Choroid plexus epithelial cell (primary cell): ENCODE results near the gene MAPKBP1.

Experiments used
- DNase-seq: peaks from one replicate; pipeline ENCODE4 v3.0.0-alpha.2; 2010; ENCODE audit warnings: low read depth
- H3K4me3 ChIP-seq: 2 replicates; pipeline ENCODE4 v1.5.1; 2011; ENCODE audit warnings: low read depth, mild to moderate bottlenecking, control low read depth, low read length, moderate library complexity
- TF ChIP-seq, protein P1 (sequence below): conservative IDR thresholded peaks from 2 replicates; pipeline ENCODE4 v1.5.1; 2011; ENCODE audit warnings: low read depth, mild to moderate bottlenecking, control low read depth, inconsistent platforms, low read length, moderate library complexity

MAPKBP1 gene

GRCh38 chr15:41854443-41854842 lies 80.2 kb downstream of the MAPKBP1 start:
- H3K4me3 ChIP-seq, result no peak overlapping the region
- no peak for DNase-seq
- TF ChIP-seq, protein P1, sequence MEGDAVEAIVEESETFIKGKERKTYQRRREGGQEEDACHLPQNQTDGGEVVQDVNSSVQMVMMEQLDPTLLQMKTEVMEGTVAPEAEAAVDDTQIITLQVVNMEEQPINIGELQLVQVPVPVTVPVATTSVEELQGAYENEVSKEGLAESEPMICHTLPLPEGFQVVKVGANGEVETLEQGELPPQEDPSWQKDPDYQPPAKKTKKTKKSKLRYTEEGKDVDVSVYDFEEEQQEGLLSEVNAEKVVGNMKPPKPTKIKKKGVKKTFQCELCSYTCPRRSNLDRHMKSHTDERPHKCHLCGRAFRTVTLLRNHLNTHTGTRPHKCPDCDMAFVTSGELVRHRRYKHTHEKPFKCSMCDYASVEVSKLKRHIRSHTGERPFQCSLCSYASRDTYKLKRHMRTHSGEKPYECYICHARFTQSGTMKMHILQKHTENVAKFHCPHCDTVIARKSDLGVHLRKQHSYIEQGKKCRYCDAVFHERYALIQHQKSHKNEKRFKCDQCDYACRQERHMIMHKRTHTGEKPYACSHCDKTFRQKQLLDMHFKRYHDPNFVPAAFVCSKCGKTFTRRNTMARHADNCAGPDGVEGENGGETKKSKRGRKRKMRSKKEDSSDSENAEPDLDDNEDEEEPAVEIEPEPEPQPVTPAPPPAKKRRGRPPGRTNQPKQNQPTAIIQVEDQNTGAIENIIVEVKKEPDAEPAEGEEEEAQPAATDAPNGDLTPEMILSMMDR, result no peak

DNA sequence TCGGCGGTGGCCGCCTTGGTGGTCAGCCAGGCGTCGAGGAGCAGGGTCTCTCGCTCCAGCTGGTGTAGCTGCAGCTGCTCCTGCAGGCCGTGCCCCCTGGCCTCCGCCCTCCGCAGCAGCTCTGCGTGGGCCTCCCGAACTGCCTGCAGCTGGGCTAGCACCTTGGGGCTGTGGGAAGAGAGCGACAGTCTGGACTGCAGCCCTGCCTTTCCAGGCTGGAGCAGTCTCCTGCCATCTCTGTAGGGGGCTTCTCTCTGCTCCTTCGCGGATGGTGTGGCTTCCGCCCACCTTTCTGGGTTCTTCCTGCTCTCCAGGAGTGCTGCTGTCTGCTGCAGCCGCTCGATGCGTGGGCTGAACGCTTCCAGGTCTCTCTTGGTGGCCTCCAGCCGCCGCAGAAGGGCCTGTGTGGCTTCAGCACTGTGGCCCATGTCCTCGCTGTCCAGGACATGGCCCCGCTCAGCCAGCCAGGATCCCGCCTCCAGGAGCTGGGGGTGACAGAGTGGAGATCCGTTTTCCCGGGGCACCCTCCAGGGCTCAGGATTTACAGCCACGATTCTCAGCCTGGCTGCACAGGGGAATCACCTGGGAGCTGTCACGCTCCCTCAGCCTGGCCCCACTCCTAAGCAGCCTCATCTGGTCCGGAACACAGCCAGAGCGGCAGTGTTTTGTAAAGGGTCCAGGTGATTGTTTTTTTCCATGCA lies 81.1 kb downstream of the MAPKBP1 start:
- DNase-seq, result no peak
- TF ChIP-seq, protein P1, result no peak
- H3K4me3 ChIP-seq, result no peak overlapping the region

DNA sequence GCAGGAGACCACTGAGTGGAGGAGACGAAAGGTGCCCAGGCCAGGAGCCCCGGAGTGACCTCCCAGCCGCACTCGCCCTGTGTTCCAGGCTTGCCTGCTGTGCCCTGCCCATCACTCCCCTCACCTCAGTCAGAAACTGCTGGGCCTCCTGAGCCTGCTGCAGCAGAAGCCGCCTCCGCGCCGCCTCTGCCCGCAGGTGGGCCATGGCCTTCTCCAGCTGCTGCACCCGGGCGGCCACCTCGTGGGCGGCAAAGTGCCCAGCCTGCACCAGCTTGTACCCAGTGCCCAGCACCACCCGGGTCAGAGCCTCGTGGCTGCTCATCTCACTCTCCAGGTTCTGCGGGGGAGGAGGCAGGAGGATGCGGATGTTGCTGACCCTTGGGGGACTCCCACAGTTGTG lies 82.0 kb downstream of the MAPKBP1 start:
- TF ChIP-seq, protein P1, result no peak
- DNase-seq, result no peak
- H3K4me3 ChIP-seq, result no peak overlapping the region

DNA sequence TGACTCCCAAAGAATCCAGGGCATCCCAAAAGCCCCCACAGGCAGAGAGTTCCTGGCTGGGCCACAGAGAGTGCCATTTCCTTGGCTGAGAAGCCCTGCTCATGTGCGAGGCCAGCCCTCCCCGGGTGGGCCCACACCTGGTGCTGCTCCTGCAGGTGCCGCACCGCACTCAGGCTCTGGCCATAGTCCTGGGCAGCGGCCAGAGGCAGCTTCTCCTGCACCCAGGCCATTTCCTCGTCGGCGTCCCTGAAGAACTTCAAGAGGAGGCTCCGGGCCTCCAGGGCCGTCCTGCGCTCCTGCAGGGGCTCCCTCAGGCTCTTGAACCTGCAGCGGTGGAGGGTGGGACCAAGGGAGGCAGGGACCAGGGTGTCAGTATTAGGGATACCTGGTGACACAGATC lies 82.4 kb downstream of the MAPKBP1 start:
- TF ChIP-seq, protein P1, result no peak
- no peak overlapping the region for H3K4me3 ChIP-seq
- DNase-seq, result no peak

DNA sequence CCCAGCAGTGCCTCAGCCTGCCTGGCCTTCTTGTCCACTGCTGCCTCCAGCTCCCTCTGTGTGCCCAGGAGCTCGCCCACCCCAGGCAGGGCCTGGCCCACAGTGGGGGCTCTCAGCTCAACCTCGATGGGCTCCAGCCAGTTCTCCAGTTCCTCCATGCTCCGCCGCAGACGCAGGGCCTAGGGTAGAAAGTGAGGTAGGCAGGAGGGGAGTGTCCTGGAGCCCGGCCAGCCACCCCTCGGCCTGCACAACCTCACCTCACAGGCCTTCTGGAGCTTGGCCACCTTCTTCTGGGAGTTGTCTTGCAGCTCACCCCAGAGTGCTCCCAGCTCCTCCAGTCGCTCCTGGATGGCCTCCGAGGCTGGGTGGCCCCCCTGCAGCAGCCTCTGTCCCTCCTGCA lies 83.0 kb downstream of the MAPKBP1 start:
- no peak overlapping the region for H3K4me3 ChIP-seq
- TF ChIP-seq, protein P1, result no peak
- DNase-seq, result no peak

GRCh38 chr15:41858756-41859155 lies 84.5 kb downstream of the MAPKBP1 start:
- no peak for DNase-seq
- H3K4me3 ChIP-seq, result no peak overlapping the region
- TF ChIP-seq, protein P1, result no peak

DNA sequence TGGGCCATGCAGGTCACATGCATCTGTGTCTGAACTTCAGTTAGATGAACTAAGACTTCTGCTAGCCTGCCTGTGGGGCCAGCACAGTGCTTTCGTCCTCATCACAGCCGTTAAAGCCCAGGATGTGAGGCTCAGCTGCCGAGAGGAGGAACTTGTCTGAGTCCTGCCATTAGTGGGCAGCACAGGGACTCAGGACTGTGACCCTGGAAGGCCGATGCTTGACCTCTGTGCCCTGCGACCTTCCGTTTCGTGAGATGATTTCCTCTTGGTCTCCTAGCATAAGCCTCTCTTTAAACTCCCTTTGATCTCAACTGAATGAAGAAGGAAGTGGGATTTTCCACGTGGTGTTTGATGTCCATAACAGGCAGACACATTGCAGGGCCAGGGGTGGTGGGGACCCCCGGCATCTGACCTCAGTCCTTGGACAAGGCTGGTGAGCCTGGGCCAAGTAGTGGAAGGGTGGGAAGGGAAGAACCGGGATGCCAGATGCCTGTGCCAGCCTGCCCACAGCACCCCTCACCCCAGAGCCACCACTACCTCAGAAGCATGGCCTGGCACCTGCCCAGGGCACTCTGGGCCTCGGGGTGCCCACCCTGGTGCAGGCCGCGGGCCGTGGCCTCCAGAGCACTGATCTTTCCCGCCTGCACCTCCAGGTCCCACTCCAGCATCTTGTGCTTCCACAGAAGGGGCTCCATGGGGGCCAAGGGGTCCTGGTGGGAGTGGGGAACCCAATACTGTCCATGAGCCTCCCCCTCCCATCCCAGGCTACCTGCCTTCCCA lies 86.0 kb downstream of the MAPKBP1 start:
- DNase-seq, result no peak
- TF ChIP-seq, protein P1, result peak; percentile 35

More for the DNA sequence above, 86.0 kb downstream of the MAPKBP1 start:
- no peak overlapping the region for H3K4me3 ChIP-seq
